Measurements from ENCODE around the gene PLCG2.

DNA sequence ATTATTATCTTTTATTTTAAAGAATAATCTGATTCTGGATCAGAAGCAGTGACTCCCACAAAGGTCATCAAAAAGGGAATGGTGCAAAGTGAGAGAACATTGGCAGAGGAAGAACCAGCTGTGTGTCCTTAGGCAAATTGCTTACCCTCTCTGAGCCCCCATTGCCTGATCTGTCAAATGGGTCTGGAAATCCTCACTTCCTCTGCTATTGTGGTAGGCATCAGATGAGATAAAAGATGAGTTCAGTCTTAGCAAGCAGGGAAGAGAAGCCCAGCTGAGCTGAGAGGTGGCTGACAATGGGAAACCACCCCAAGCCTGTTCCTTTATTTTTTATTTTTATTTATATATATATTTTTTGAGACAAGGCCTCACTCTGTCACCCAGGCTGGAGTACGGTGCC, 24.2 kb upstream of the PLCG2 start:
- TF ChIP-seq, protein P1, sequence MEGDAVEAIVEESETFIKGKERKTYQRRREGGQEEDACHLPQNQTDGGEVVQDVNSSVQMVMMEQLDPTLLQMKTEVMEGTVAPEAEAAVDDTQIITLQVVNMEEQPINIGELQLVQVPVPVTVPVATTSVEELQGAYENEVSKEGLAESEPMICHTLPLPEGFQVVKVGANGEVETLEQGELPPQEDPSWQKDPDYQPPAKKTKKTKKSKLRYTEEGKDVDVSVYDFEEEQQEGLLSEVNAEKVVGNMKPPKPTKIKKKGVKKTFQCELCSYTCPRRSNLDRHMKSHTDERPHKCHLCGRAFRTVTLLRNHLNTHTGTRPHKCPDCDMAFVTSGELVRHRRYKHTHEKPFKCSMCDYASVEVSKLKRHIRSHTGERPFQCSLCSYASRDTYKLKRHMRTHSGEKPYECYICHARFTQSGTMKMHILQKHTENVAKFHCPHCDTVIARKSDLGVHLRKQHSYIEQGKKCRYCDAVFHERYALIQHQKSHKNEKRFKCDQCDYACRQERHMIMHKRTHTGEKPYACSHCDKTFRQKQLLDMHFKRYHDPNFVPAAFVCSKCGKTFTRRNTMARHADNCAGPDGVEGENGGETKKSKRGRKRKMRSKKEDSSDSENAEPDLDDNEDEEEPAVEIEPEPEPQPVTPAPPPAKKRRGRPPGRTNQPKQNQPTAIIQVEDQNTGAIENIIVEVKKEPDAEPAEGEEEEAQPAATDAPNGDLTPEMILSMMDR (conservative IDR thresholded peaks at IDR 0.05; ENCODE audit: low read depth, low read length) = no peak
- no peak for TF ChIP-seq EZH2phosphoT487 (IDR thresholded peaks at IDR 0.05; ENCODE audit: borderline replicate concordance, low read length)
